Esophagus muscularis mucosa (tissue), 4 donors: ENCODE data around the gene RPS27. TPM values are rescaled to one million over a fixed set of nuclear protein-coding genes. Genes with fewer than 3 reads are reported as not detected.

Experiments
- DNase-seq: peaks from one replicate; pipeline ENCODE4 v3.0.0-alpha.2; 2017; ENCODE audit errors: extremely low spot score
- H3K27ac ChIP-seq, 4 donors: fragments of 200-600 bp; sonication (generic); replicated peaks in 1 of 4; 1 replicate in 3 of 4; 2 replicates in 1 of 4; pipeline ENCODE4 v1.5.1; 2016 to 2019; ENCODE audit warnings: mild to moderate bottlenecking in 1 of 4
- H3K27me3 ChIP-seq, 4 donors: fragments of 200-600 bp; sonication (generic); one replicate each; pipeline versions ENCODE4 v1.5.1 to v1.6.0; 2016 to 2019
- H3K36me3 ChIP-seq, 4 donors: fragments of 200-600 bp; sonication (generic); one replicate each; pipeline ENCODE4 v1.5.1; 2016 to 2019
- H3K4me1 ChIP-seq, 4 donors: fragments of 200-600 bp; sonication (generic); one replicate each; pipeline ENCODE4 v1.5.1; 2016 to 2019
- H3K4me3 ChIP-seq, 4 donors: fragments of 200-600 bp; sonication (generic); 1 replicate in 2 of 4; 2 replicates in 2 of 4; pipeline ENCODE4 v1.5.1; 2016 to 2019; ENCODE audit warnings: mild to moderate bottlenecking in 4 of 4, moderate library complexity in 1 of 4
- H3K9me3 ChIP-seq, 4 donors: fragments of 200-600 bp; sonication (generic); 1 replicate in 3 of 4; 2 replicates in 1 of 4; pipeline ENCODE4 v1.5.1; 2016 to 2019
- EP300 ChIP-seq: sonication (generic); formaldehyde crosslinking; IDR thresholded peaks from one replicate; pipeline ENCODE4 v1.6.1; 2017; ENCODE audit warnings: antibody characterized with exemption
- POLR2A ChIP-seq: fragments of 450-650 bp; IDR thresholded peaks from one replicate; pipeline ENCODE4 v1.6.1; 2017; ENCODE audit warnings: antibody characterized with exemption, moderate library complexity, mild to moderate bottlenecking, low read depth
- POLR2AphosphoS5 ChIP-seq, 2 donors: sonication (generic); formaldehyde crosslinking; IDR thresholded peaks; one replicate each; pipeline ENCODE4 v1.6.1; 2017; ENCODE audit warnings: antibody characterized with exemption in 2 of 2
- WGBS: methylation state at CpG from one replicate; pipeline ENCODE4 v1.1.5; 2018; 5-methylcytosine and 5-hydroxymethylcytosine counted together
- intact Hi-C: fragments of 100-400 bp; cut with DNase I; formaldehyde crosslinking; loops from one replicate; pipeline ENCODE4 v1.15.1; 2023
- total RNA-seq, 4 donors: library from RNA; depleted of rRNA; stranded (reverse); fragments of >200 nt; gene quantifications; one replicate each; pipeline versions ENCODE4 v1.1.0 to v1.2.1, GENCODE V29; 2016
- TF ChIP-seq, protein P1 (sequence below), 3 experiments: fragments of 200-600 bp in 2 of 3; fragments of 450-650 bp in 1 of 3; sonication (generic) in 2 of 3; IDR thresholded peaks; one replicate each; pipeline ENCODE4 v1.5.1; 2017 to 2019; ENCODE audit warnings: antibody characterized with exemption in 3 of 3, mild to moderate bottlenecking in 2 of 3, moderate library complexity in 1 of 3

RPS27 gene
- total RNA-seq, 4 donors from 2014 or later: 1,242 to 3,317 (median 2,693) TPM

- Histone ChIP-seq H3K4me1 (peaks cover 18 to 39% (median 36%) of the 10 kb centered on the region in 4 donors), H3K27ac (peak overlapping the region; percentile 83 to 91 (median 88)), H3K27me3 (no peaks in the 10 kb centered on the region), H3K9me3 (no peaks in the 10 kb centered on the region), H3K4me3 (peak overlapping the region; percentile 61 to 71 (median 64)), H3K36me3 (peaks cover 4 to 31% (median 21%) of the 10 kb centered on the region in 4 donors)
- intact Hi-C loops: loop anchor here (5.0 kb wide), 2 partner anchors 38 to 308 kb away; partner anchors contain the start of genes DENND4B and NPR1
- peak; percentile 34 to 68 for TF ChIP-seq POLR2AphosphoS5 (IDR thresholded peaks at IDR 0.05)
- TF ChIP-seq, protein P1, sequence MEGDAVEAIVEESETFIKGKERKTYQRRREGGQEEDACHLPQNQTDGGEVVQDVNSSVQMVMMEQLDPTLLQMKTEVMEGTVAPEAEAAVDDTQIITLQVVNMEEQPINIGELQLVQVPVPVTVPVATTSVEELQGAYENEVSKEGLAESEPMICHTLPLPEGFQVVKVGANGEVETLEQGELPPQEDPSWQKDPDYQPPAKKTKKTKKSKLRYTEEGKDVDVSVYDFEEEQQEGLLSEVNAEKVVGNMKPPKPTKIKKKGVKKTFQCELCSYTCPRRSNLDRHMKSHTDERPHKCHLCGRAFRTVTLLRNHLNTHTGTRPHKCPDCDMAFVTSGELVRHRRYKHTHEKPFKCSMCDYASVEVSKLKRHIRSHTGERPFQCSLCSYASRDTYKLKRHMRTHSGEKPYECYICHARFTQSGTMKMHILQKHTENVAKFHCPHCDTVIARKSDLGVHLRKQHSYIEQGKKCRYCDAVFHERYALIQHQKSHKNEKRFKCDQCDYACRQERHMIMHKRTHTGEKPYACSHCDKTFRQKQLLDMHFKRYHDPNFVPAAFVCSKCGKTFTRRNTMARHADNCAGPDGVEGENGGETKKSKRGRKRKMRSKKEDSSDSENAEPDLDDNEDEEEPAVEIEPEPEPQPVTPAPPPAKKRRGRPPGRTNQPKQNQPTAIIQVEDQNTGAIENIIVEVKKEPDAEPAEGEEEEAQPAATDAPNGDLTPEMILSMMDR (IDR thresholded peaks at IDR 0.05): no peak
- no peak for DNase-seq
- WGBS: 9% methylated on average over 7 of the region's 7 CpGs
Measured at GRCh38 chr1:153985341-153985912, 5.1 kb upstream of the RPS27 start.

DNA sequence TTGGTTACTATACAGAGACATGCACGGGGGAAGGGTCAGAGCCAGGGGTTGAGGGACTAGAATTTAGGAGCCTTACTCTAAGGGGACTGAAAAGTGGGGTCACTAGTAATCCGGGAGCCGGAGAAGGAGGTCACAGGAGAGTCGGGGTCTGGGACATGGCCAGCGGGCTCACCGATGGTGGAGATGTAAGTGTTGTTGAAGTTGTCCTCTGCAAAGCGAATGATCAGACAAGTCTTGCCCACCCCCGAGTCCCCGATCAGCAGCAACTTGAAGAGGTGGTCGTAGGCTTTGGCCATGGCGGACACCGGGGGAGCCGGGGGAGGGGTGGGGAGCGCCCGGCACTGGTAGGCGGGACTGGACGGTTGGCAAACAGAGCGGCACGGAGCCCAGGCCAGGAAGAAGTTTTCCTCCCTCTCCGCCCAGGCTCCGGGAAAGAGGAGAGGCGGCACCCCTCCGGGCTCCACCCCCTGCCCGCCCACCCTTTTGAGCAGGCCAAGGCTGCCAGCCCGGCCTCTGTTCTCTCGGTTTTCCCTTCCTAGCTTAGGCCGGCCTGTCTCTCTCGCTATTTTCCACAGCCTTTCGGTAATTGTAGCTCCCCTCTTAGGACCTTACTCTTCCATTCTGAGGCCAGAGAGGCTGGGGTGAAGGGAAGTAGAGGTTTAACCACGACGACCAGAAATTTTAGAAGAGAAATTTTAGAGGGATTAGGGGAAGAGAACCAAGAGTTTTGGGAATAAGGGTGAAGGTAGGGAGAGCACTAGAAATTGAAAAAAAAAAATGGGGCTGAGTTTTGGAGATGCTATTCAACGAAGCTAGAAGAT is 4.4 kb upstream of the RPS27 start, which contains the start of gene RAB13:
Gene RAB13, minus strand, starts transcription at position 399 of the 821 bp plus-strand sequence. Its CDS starts 103 bp downstream, at position 296.
- Histone ChIP-seq H3K4me1 (peaks cover 18 to 39% (median 37%) of the 10 kb centered on the region in 4 donors), H3K27me3 (no peaks in the 10 kb centered on the region), H3K27ac (peak within 1 kb of the TSS; percentile 83 to 91 (median 88)), H3K9me3 (no peaks in the 10 kb centered on the region), H3K36me3 (peaks cover 4 to 23% (median 15%) of the 10 kb centered on the region in 4 donors), H3K4me3 (peak within 1 kb of the TSS; percentile 61 to 71 (median 64))
- no peak for TF ChIP-seq POLR2A
- peak; percentile 72 to 84 for TF ChIP-seq POLR2AphosphoS5 (IDR thresholded peaks at IDR 0.05)
- WGBS: 2% methylated on average over 27 of the region's 32 CpGs
- peak; percentile 98 for DNase-seq
- intact Hi-C loops: loop anchor here (2.0 to 5.0 kb wide), 3 partner anchors 39 to 309 kb away; partner anchors contain the start of genes DENND4B and NPR1

DNA sequence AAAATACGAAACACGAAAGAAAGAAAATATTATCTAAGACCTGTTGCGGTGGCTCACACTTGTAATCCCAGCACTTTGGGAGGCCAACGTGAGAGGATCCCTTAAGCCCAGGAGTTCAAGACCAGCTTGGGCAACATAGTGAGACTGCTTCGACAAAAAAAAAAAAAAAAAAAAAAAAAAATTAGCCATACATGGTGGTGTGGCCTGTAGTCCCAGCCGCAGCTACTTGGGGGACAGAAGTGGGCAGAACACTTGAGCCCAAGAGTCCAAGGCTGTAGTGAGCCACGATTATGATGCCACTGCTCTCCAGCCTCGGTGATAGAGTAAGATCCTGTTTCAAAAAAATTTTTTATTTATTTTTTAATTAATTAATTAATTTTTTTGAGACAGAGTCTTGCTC is 2.9 kb upstream of the RPS27 start:
- intact Hi-C loops: loop anchor here (2.0 to 5.0 kb wide), 3 partner anchors 40 to 310 kb away; partner anchors contain the start of genes DENND4B and NPR1

DNA sequence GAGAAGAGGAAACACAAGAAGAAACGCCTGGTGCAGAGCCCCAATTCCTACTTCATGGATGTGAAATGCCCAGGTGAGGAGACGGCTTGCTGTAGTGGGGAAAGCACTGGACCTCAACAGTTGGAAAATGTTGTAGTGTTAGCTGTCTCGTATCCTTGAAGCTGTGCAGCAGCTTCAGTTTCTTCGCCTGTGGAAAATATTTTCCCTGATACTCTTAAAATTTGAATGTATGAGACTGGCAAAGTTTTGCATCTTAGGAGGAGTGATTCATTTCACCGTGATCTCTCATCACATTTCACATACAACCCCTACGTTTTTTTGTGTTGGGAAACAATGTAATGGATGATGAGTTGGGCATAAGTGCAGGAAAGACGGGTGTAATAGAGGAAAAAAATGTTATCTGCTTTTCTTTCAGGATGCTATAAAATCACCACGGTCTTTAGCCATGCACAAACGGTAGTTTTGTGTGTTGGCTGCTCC is 629 bp downstream of the RPS27 start:
- peak overlapping the region; percentile 85 to 94 (median 87) for H3K4me3 ChIP-seq
- H3K36me3 ChIP-seq: peaks cover 24 to 47% (median 42%) of the 10 kb centered on the region in 4 donors
- DNase-seq: no peak
- TF ChIP-seq EP300: no peak
- H3K27me3 ChIP-seq: no peaks in the 10 kb centered on the region
- WGBS: 17% methylated on average over 9 of the region's 9 CpGs
- H3K27ac ChIP-seq: peak overlapping the region; percentile 91 to 97 (median 95)
- no peaks in the 10 kb centered on the region for H3K9me3 ChIP-seq
- peaks cover 35 to 58% (median 55%) of the 10 kb centered on the region in 4 donors for H3K4me1 ChIP-seq
- intact Hi-C loops: loop anchor here (5.0 kb wide), 1 partner anchor 191 kb away; no protein-coding TSS in a partner anchor

More for the DNA sequence above, 2.9 kb upstream of the RPS27 start:
- H3K4me3 ChIP-seq: no peak overlapping the region
- peaks cover 32 to 54% (median 52%) of the 10 kb centered on the region in 4 donors for H3K4me1 ChIP-seq
- DNase-seq: no peak
- H3K36me3 ChIP-seq: peaks cover 10 to 20% (median 19%) of the 10 kb centered on the region in 4 donors
- no peak for TF ChIP-seq POLR2A
- TF ChIP-seq EP300: no peak
- TF ChIP-seq, protein P1 (IDR thresholded peaks at IDR 0.05): no peak
- TF ChIP-seq POLR2AphosphoS5 (IDR thresholded peaks at IDR 0.05): no peak
- H3K27me3 ChIP-seq: no peaks in the 10 kb centered on the region
- peak overlapping the region in 3 of 4 donors; percentile 83 to 89 (median 87) for H3K27ac ChIP-seq
- WGBS: 91% methylated on average over 8 of the region's 8 CpGs
- H3K9me3 ChIP-seq: no peaks in the 10 kb centered on the region

GRCh38 chr1:153991806-153992205 is 1.2 kb downstream of the RPS27 start:
- TF ChIP-seq EP300 (no peak), POLR2A (no peak), POLR2AphosphoS5 (IDR thresholded peaks at IDR 0.05) (no peak)
- TF ChIP-seq, protein P1 (IDR thresholded peaks at IDR 0.05): no peak
- Histone ChIP-seq H3K36me3 (peaks cover 24 to 47% (median 42%) of the 10 kb centered on the region in 4 donors), H3K4me3 (peak overlapping the region; percentile 85 to 94 (median 87)), H3K27me3 (no peaks in the 10 kb centered on the region), H3K4me1 (peaks cover 34 to 53% (median 50%) of the 10 kb centered on the region in 4 donors), H3K9me3 (no peaks in the 10 kb centered on the region), H3K27ac (peak overlapping the region; percentile 91 to 97 (median 95))
- WGBS: 88% methylated on average over 2 of the region's 2 CpGs
- intact Hi-C loops: loop anchor here (5.0 kb wide), 1 partner anchor 190 kb away; no protein-coding TSS in a partner anchor
- DNase-seq: no peak
